Stimulated activated CD4-positive, alpha-beta T cell treated with anti-CD3 and anti-CD28 coated beads, Interleukin-15, amount 100 ng/mL, for 48 hours (primary cell): ENCODE data around the gene ZNF181.

ENCODE experiments used
- DNase-seq, 2 donors: peaks; one replicate each; pipeline ENCODE4 v3.0.0-alpha.2; 2020; ENCODE audit warnings: low read depth in 2 of 2

The ZNF181 gene

DNA sequence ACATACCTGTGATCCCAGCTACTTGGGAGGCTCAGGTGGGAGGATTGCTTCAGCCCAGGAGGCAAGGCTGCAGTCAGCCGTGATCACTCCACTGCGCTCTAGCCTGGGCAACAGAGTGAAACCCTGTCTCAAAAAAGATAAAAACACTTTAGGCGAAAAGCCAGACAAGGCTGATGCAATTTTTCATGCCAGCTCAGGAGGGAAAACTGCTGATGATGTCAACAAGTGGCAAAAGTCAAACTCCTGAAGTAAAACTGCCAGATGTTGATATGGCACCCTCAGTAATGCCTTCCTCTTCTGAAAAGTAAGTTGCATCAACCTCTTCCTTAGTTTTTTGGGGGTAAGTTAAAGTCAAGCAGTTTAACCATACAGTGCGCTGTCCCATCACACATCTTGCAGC, 23.4 kb downstream of the ZNF181 start:
- DNase-seq = no peak

DNA sequence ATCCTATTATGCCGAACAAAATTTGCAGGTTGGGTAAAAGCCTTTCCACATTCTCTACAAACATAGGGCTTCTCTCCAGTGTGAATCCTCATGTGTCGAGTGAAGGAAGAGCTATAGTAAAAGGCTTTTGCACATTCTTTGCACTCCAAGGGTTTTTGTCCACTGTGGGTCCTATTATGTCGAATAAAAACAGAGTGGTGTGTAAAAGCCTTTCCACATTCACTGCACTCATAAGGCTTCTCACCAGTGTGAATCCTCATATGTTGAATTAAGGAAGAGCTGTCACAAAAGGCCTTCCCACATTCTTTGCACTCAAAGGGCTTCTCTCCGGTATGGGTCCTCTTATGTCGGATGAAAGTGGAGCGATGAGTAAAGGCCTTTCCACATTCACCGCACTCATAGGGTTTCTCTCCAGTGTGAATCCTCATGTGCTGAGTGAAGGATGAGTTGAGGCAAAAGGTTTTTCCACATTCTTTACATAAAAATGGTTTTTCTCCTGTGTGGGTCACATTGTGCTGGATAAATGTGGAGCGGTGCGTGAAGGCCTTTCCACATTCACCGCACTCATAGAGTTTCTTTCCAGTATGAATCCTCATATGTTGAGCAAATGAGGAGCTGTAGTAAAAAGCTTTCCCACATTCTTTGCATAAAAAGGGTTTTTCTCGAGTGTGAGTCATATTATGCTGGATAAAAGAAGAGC, 25.3 kb downstream of the ZNF181 start:
- DNase-seq = no peak

DNA sequence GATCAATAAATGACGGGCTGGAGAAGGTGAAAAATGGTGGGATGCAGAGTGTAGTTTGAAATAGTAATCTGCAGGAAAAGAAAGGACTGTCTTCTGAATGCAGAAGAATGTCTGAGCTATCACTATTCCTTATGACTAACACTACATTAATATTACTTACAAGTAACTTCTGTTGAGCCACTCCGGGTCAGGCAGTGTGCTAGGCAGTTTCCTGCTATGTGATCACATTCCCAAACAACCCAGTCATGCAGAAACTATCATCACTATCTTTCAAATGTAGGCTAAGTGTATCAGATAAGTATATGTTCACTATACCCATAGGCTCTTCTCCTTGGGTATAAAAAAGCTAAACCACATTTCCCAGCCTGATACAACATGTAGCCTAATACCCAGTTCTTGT, 32.3 kb downstream of the ZNF181 start:
- no peak for DNase-seq

DNA sequence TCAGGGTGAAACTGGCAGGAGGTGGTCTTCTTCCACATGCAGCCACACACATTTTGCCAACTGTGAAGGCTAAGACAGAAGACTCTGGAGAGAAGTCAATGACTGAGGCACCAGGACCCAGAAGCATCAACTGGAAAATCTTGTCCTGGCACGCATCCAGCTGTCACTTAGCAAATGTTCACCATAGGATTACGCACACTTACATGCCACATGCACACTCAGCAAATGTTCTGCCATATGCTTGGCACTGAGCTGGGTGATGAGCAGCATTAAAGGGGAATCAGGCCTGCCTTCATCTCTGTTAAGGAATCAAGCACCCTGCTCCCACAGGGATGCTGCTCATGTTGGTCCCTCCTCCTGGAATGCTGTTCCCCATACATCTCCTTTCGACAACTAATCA, 33.9 kb downstream of the ZNF181 start:
- no peak for DNase-seq

DNA sequence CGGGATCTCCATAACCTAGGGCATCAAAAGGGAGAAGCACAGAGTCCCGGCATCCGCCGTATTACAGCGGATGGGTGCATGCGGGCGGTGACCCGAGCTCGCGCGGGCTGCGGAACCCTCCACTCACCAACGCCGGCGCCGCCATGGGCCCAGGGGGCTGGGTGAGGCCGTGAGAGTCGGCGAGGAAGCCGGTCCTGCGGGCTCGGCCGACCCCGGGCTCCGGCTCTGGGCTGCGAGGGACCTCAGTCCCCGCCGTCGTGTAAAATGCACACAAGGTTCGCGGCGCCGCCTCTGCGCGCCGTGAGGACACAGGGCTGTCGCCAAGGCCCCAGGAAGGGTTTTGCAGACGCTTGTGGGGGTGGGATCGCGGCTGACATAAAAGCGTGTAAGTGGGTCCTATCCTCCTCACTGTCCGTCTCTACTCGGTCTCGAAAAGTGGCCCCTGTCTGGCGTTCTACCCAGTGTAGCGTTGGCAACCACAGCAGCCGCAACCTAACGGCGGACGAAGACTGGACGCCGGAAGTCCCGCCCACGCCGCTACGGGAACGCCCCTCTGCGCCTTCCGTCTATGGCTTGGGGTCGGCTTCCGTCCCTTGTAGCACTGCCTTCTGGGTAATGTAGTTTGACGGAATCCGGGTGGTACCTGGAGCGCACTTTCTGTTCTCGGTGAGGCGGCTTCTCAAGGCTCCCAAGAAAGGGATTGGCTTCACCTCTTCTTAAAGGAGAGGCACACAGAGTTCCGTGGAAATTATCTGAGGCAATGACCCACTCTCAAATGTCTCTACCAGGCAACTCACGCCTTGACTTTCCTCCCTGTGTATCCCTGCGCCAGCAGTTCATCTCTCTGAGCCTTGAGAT, 38.9 kb downstream of the ZNF181 start, which contains the start of gene ZNF599:
ZNF599 (minus strand) TSS at position 519 of the 858 bp plus-strand sequence; CDS start at position 145, 374 bp downstream.
- peak; percentile 74 to 87 for DNase-seq

DNA sequence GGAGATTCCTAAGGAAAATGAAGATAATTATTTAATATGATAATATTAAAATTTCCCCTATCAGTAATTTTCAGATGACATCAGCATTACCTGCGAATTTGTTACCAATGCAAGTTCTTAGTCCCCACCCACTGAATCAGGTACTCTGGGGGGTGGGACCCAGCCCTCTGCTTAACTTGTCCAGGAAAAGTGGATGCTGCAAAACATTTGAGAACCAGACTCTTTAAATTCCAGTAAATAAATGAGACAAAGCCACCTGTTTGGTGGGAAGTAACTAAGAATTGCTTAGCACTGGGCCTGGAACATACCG, 39.5 kb downstream of the ZNF181 start:
- no peak for DNase-seq

DNA sequence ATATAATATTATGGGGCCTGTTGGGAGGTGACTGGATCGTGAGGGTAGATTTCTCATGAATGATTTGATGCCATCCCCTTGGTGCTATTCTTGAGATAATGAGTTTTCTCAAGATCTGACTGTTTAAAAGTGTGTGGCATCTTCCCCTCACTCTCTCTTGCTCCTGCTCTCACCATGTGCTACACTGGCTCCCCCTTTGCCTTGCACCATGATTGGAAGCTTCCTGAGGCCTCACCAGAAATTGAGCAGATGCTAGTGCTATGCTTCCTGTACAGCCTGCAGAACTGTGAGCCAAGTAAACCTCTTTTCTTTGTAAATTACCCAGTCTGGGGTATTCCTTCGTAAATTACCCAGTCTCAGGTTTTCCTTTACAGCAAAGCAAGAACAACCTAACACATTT, 40.8 kb downstream of the ZNF181 start:
- DNase-seq = no peak

DNA sequence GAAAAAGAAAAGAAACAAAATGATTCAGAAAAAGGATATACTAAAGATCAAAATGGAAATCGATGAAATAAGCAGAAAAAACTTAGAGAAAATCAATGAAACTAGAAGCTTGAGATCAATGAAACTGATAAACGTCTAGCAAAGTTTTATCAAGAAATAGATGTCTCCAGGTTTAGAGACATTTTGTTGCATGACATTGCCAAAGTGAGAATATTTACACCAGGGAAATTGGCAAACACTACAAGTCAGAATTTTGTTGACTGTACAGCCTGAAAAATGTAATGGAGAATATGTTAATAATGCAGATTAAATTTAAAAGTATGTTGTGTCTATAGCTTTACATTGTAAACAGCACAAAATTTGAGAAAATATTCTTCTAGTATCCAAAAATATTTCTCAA, 44.3 kb downstream of the ZNF181 start:
- DNase-seq = no peak

DNA sequence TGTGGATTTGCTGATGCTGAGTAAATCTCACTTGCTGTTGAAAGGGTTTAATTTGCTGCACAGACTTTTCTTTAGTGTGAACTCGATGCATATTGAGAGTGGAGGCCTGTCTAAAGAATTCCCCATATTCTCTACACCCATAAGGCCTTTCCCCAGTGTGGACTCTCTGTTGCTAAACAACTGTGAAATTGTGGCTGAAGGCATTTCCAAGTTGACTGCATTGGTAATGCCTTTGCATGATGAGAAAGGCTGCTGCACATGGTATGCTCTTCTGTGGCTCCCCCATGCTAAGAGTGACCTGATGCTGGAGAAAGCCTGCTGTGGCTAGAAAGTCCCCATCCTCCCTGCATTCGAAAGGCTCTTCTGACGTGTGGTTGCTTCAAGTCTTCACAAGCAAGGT, 45.6 kb downstream of the ZNF181 start:
- no peak for DNase-seq

DNA sequence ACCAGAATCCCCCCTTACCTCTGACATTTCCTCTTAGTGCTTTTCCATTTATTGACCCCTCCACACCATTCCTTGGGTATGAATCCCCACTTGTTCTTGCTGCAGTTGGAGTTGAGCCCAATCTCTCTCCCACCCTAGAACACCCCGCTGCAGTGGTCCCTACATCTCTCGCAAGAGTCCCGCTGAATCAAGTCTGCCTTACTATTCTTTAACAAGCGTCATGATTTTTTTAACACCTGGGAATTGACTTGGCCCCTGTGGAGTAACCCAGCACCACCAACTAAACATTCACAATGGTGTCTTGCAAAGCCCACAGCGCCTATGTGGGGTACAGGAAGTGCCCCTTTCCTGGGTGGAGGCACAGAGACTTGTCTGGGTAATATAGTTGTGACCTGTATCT, 52.2 kb downstream of the ZNF181 start:
- no peak for DNase-seq

DNA sequence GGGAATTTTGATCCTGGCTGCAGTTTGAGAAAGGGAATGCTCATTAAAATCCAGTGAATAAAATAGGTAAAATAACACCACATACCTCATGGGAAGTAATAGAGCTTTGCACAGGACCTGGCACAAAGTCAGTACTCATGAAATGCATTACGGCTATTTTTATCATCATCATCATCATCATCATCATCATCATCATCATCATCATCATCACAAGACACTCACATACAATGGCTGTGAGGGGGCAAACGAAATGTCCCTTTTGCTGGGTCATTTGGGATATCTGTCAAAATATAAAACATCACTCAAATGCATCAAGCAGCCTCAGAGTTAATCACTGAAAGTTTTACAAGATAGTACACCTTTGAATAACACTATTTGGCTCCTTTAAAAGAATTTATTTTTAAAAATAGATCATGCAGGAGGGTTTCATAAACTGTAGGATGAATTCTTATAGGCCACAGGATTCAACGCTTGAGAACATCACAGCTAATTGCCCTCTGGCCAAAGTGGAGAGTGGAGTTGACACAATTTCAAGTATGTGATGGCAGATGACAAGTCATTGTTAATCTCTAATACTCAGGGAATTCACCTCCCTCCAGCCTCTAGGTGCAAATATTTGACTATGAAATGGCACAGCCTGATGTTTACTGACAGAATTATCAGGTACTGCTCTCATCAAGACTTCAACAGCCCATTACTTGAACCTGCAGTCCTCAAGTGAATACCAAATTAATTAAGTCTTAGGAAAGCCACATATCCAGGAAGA, 53.2 kb downstream of the ZNF181 start:
- DNase-seq = no peak

DNA sequence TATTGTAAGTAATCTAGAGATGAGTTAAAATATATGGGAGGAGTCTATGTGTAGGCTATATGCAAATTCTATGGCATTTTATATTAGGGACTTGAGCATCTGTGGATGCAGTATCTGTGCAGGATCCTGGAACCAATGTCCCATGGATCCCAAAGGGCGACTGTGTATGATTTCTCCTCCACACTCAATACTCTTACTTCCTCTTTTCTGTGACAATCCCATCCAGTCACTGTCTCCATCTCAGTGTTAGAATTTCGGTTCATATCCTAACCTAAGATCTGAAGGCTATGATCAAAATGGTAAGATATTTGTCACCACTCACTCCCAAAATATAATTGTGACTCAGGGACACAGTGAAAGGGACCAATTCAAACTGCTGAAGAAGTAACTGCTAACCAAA, 54.0 kb downstream of the ZNF181 start:
- DNase-seq = no peak

DNA sequence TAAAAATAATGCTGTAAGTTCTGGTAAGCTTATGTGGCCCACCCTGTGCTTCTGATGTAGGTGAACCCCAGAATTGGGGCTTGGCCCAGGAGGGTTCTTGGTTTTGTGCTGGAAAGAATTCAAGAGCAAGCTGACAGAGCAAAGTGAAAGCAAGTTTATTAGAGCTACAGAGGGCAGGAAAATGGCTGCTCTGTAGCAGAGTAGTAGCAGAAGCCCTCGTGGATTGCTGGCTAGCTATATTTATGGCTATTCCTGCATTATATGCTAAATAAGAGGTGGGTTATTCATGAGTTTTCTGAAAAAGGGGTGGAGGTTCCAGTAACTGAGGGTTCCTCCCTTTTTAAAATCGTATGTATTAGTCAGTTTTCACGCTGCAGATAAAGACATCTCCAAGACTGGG, 59.5 kb downstream of the ZNF181 start:
- no peak for DNase-seq

DNA sequence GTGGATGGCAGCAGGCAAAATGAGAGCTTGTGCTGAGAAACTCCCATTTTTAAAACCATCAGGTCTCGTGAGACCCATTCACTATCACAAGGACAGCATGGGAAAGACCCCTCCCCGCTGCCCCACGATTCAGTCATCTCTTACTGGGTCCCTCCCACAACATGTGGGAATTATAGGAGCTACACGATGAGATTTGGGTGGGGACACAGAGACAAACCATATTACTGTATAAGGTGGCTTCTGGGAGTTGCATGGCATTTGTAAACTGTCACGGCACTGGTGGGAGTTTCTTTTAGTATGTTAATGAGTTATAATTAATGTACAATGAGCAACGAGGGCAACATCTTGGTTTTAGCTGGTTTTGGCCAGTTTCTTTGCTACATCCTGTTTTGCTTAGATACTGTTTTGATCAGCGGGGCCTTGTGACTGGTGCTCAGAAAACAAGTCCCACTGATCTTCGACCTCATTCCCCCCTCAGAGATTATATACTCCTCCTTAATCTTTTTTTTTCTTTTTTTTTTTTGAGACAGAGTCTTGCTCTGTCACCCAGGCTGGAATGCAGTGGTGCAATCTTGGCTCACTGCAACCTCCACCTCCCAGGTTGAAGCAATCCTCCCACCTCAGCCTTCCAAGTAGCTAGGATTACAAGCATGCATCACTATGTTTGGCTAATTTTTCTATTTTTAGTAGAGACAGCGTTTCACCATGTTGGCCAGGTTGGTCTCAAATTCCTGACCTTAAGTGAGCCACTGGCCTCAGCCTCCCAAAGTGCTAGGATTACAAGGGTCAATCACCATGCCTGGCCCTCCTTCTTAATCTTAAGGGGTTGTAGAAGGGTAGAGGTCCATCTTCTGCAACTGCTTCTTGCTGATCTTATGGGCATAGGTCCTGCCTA, 60.3 kb downstream of the ZNF181 start:
- no peak for DNase-seq
